SK-N-SH (cell line): Measurements from ENCODE around the gene GPR146.

Experiments
- CHD2 ChIP-seq: fragments of 150-350 bp; IDR thresholded peaks from 2 replicates; pipeline ENCODE4 v1.6.1; 2018; ENCODE audit warnings: low read length; ENCODE audit not compliant: partially characterized antibody
- CTCF ChIP-seq: fragments of 200-600 bp; sonication (generic); IDR thresholded peaks from 2 replicates; pipeline ENCODE4 v1.6.1; 2017; ENCODE audit warnings: antibody characterized with exemption, mild to moderate bottlenecking, moderate library complexity
- FOXM1 ChIP-seq: IDR thresholded peaks from 2 replicates; pipeline ENCODE4 v1.4.0; 2012; ENCODE audit warnings: low read depth, mild to moderate bottlenecking
- GABPA ChIP-seq: IDR thresholded peaks from 2 replicates; pipeline ENCODE4 v1.4.0; 2012; ENCODE audit warnings: low read depth, mild to moderate bottlenecking
- RFX5 ChIP-seq: IDR thresholded peaks from 2 replicates; pipeline ENCODE4 v1.6.1; 2012; ENCODE audit warnings: mild to moderate bottlenecking, improper control_type of control experiment, low read length
- RXRA ChIP-seq: IDR thresholded peaks from 2 replicates; pipeline ENCODE4 v1.4.0; 2012; ENCODE audit warnings: low read depth, mild to moderate bottlenecking, borderline replicate concordance
- TAF1 ChIP-seq: IDR thresholded peaks from 2 replicates; pipeline ENCODE4 v1.6.1; 2012; ENCODE audit warnings: low read depth, mild to moderate bottlenecking, low read length, moderate library complexity, borderline replicate concordance
- ZBTB33 ChIP-seq: IDR thresholded peaks from 2 replicates; pipeline ENCODE4 v1.4.0; 2012; ENCODE audit warnings: low read depth, borderline replicate concordance

GRCh38 chr7:1020849-1021251 lies 23.5 kb upstream of the GPR146 start:
- TF ChIP-seq CTCF (peak; percentile 35), RFX5 (no peak), RXRA (no peak), ZBTB33 (no peak), TAF1 (no peak), CHD2 (no peak), FOXM1 (no peak), GABPA (no peak)
